Amniotic epithelial cell (primary cell): ENCODE results near the gene TRIM14.
"Not testable (repeated sequence)": the region's sequence is repeated elsewhere in the genome, so short reads cannot be mapped to it uniquely, and the experiment has no call there.

ENCODE experiments used
- DNase-seq: peaks from one replicate; pipeline ENCODE4 v3.0.0-alpha.2; 2010; ENCODE audit warnings: low read depth

TRIM14 gene

GRCh38 chr9:98108531-98109031, 10.4 kb downstream of the TRIM14 start:
- DNase-seq, result no peak

GRCh38 chr9:98107926-98108325, 11.1 kb downstream of the TRIM14 start:
- DNase-seq, result no peak

GRCh38 chr9:98105006-98105405, 14.0 kb downstream of the TRIM14 start:
- no peak for DNase-seq

GRCh38 chr9:98104445-98104881, 14.6 kb downstream of the TRIM14 start:
- DNase-seq, result no peak

GRCh38 chr9:98101868-98102273, 17.2 kb downstream of the TRIM14 start:
- no peak for DNase-seq

- DNase-seq, result no peak
Measured at GRCh38 chr9:98101416-98101815, 17.6 kb downstream of the TRIM14 start.

GRCh38 chr9:98100456-98100855, 18.6 kb downstream of the TRIM14 start:
- DNase-seq, result no peak

GRCh38 chr9:98099898-98100297, 19.1 kb downstream of the TRIM14 start:
- no peak for DNase-seq

- DNase-seq, result no peak
Measured at GRCh38 chr9:98099346-98099745, 19.7 kb downstream of the TRIM14 start.

GRCh38 chr9:98097836-98098235, 21.2 kb downstream of the TRIM14 start:
- DNase-seq, result no peak

- no peak for DNase-seq
Measured at GRCh38 chr9:98096091-98096490, 22.9 kb downstream of the TRIM14 start.

- DNase-seq, result no peak
Measured at GRCh38 chr9:98095401-98095800, 23.6 kb downstream of the TRIM14 start.

GRCh38 chr9:98094851-98095250, 24.2 kb downstream of the TRIM14 start:
- DNase-seq, result no peak

- DNase-seq, result no peak
Measured at GRCh38 chr9:98094316-98094715, 24.7 kb downstream of the TRIM14 start.

GRCh38 chr9:98092613-98092931, 26.4 kb downstream of the TRIM14 start:
- DNase-seq, result no peak

- peak; percentile 92 for DNase-seq
Measured at GRCh38 chr9:98091735-98092612, 27.0 kb downstream of the TRIM14 start.

- not testable (repeated sequence) for DNase-seq
Measured at GRCh38 chr9:98090674-98091073, 28.3 kb downstream of the TRIM14 start.

GRCh38 chr9:98087420-98088354, 31.3 kb downstream of the TRIM14 start:
- DNase-seq, result peak; percentile 56

- DNase-seq, result no peak
Measured at GRCh38 chr9:98086461-98086860, 32.6 kb downstream of the TRIM14 start.

- DNase-seq, result no peak
Measured at GRCh38 chr9:98085944-98086343, 33.1 kb downstream of the TRIM14 start.

GRCh38 chr9:98085058-98085457, 34.0 kb downstream of the TRIM14 start:
- no peak for DNase-seq

GRCh38 chr9:98084396-98084795, 34.6 kb downstream of the TRIM14 start:
- no peak for DNase-seq
